Thoracic aorta (tissue), 2 donors: Measurements from ENCODE around the gene RSBN1L. TPM values are rescaled to one million over a fixed set of nuclear protein-coding genes. Genes with fewer than 3 reads are reported as not detected.

Experiments
- ATAC-seq: fragments of 150-250 bp; one replicate; pipeline ENCODE4 v1.8.0; 2017; ENCODE audit warnings: low read depth; ENCODE audit not compliant: insufficient number of reproducible peaks, low FRiP score
- DNase-seq: peaks from one replicate; pipeline ENCODE4 v3.0.0-alpha.2; 2020; ENCODE audit warnings: low spot score
- H3K27ac ChIP-seq, 2 donors: fragments of 200-600 bp; sonication (generic); 1 replicate in 1 of 2; 2 replicates in 1 of 2; pipeline ENCODE4 v1.5.1; 2016; ENCODE audit warnings: mild to moderate bottlenecking in 2 of 2, moderate library complexity in 2 of 2
- H3K27me3 ChIP-seq: fragments of 200-600 bp; sonication (generic); replicated peaks from 2 replicates; pipeline ENCODE4 v1.6.0; 2016; ENCODE audit warnings: mild to moderate bottlenecking; ENCODE audit not compliant: insufficient read depth
- H3K36me3 ChIP-seq: fragments of 200-600 bp; sonication (generic); one replicate; pipeline ENCODE4 v1.5.1; 2016
- H3K4me1 ChIP-seq, 2 donors: fragments of 200-600 bp; sonication (generic); 1 replicate in 1 of 2; 2 replicates in 1 of 2; pipeline versions ENCODE4 v1.5.1 to v1.6.0; 2016; ENCODE audit warnings: low read depth in 2 of 2, mild to moderate bottlenecking in 1 of 2; ENCODE audit not compliant: control insufficient read depth in 1 of 2
- H3K4me3 ChIP-seq: fragments of 200-600 bp; sonication (generic); 2 replicates; pipeline ENCODE4 v1.5.1; 2016; ENCODE audit warnings: mild to moderate bottlenecking
- H3K9me3 ChIP-seq: fragments of 200-600 bp; sonication (generic); 2 replicates; pipeline ENCODE4 v1.5.1; 2016
- CTCF ChIP-seq: fragments of 200-600 bp; sonication (generic); IDR thresholded peaks from one replicate; pipeline ENCODE4 v1.5.1; 2019; ENCODE audit warnings: antibody characterized with exemption
- total RNA-seq, 2 donors: library from RNA; depleted of rRNA; stranded (reverse); fragments of >200 nt; gene quantifications; one replicate each; pipeline versions ENCODE4 v1.1.0 to v1.2.3, GENCODE V29; 2016

The RSBN1L gene
- total RNA-seq, 2 donors from 2014 or later = 14.8 to 27.7 TPM

- no peaks in the 10 kb centered on the region for H3K27me3 ChIP-seq
- ATAC-seq = no peak
- no peaks in the 10 kb centered on the region for H3K36me3 ChIP-seq
- no peak for TF ChIP-seq CTCF
- no peak overlapping the region for H3K27ac ChIP-seq
- H3K9me3 ChIP-seq = no peaks in the 10 kb centered on the region
- DNase-seq = no peak
- no peak overlapping the region for H3K4me3 ChIP-seq
- H3K4me1 ChIP-seq = no peaks in the 10 kb centered on the region
Observed at GRCh38 chr7:77674878-77675277, 21.4 kb upstream of the RSBN1L start.

- ATAC-seq (no peak), DNase-seq (no peak)
- Histone ChIP-seq H3K4me1 (peaks cover under 1 to 8% of the 10 kb centered on the region in 2 donors), H3K27me3 (no peaks in the 10 kb centered on the region), H3K4me3 (no peak overlapping the region), H3K36me3 (peaks cover 7% of the 10 kb centered on the region), H3K27ac (no peak overlapping the region), H3K9me3 (no peaks in the 10 kb centered on the region)
- TF ChIP-seq CTCF = no peak
Observed at GRCh38 chr7:77679608-77680007, 16.7 kb upstream of the RSBN1L start.

- peaks cover 3 to 14% of the 10 kb centered on the region in 2 donors for H3K4me1 ChIP-seq
- ATAC-seq (no peak), DNase-seq (no peak)
- TF ChIP-seq CTCF = no peak
- peaks cover 7% of the 10 kb centered on the region for H3K36me3 ChIP-seq
- no peaks in the 10 kb centered on the region for H3K27me3 ChIP-seq
- no peak overlapping the region for H3K27ac ChIP-seq
- no peak overlapping the region for H3K4me3 ChIP-seq
- no peaks in the 10 kb centered on the region for H3K9me3 ChIP-seq
Observed at GRCh38 chr7:77680266-77680665, 16.0 kb upstream of the RSBN1L start.

- TF ChIP-seq CTCF = no peak
- H3K9me3 ChIP-seq = no peaks in the 10 kb centered on the region
- peaks cover 3 to 25% of the 10 kb centered on the region in 2 donors for H3K4me1 ChIP-seq
- no peaks in the 10 kb centered on the region for H3K27me3 ChIP-seq
- H3K27ac ChIP-seq = no peak overlapping the region
- DNase-seq (peak; percentile 21), ATAC-seq (peak; percentile 47)
- H3K36me3 ChIP-seq = peaks cover 7% of the 10 kb centered on the region
- H3K4me3 ChIP-seq = no peak overlapping the region
Observed at GRCh38 chr7:77684030-77684429, 12.2 kb upstream of the RSBN1L start.

- DNase-seq (no peak), ATAC-seq (peak; percentile 40)
- H3K27me3 ChIP-seq = no peaks in the 10 kb centered on the region
- H3K9me3 ChIP-seq = no peaks in the 10 kb centered on the region
- peaks cover 3 to 25% of the 10 kb centered on the region in 2 donors for H3K4me1 ChIP-seq
- no peak overlapping the region for H3K27ac ChIP-seq
- H3K36me3 ChIP-seq = peaks cover 7% of the 10 kb centered on the region
- no peak overlapping the region for H3K4me3 ChIP-seq
- no peak for TF ChIP-seq CTCF
Observed at GRCh38 chr7:77685233-77685632, 11.0 kb upstream of the RSBN1L start.
